ENCODE data around the gene GJA5.

DNA sequence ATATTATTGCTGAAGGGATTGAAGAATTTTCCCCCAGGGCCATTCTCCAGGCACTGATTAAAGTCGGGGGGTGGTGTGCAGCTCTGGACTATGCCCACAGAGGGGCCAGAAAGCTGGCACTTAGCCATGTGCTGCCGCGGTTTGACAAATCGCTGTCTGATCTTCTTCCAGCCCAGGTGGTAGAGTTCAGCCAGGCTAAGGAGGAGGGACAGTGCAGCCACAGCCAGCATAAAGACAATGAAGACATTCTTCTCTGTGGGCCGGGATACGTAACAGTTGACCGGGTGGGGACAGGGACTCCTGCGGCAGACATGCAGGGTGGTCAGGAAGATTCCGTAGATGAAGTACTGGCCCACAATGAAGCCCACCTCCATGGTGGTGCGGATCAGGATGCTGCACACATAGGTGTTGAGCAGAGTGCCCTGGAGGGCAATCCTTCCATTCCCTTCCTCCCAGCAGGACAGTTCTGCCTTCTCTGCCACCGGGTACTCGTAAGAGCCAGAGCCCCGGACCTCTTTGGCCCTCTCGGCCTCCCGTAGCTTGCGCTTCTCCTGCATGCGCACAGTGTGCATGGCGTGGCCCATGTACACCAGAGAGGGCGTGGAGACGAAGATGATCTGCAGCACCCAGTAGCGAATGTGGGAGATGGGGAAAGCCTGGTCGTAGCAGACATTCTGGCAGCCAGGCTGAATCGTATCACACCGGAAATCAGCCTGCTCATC, 1.9 kb downstream of the GJA5 start:
- TF ChIP-seq CTCF (IDR thresholded peaks at IDR 0.05), result no peak
- no peak for TF ChIP-seq EP300 (IDR thresholded peaks at IDR 0.05)
